ENCODE results near the gene ST6GALNAC4.

Gene ST6GALNAC4

GRCh38 chr9:127928676-127929624 lies 12.1 kb upstream of the ST6GALNAC4 start:
- no peak for DNase-seq

GRCh38 chr9:127927988-127928675 lies 11.3 kb upstream of the ST6GALNAC4 start:
- DNase-seq: no peak

GRCh38 chr9:127927201-127927987 lies 10.6 kb upstream of the ST6GALNAC4 start:
- no peak for DNase-seq

- no peak for DNase-seq
These were observed 10.0 kb upstream of the ST6GALNAC4 start for GRCh38 chr9:127926906-127927200.

- no peak for DNase-seq
These were observed 9.4 kb upstream of the ST6GALNAC4 start for GRCh38 chr9:127925959-127926905.

GRCh38 chr9:127924736-127925444 lies 8.0 kb upstream of the ST6GALNAC4 start:
- no peak for DNase-seq

- DNase-seq: no peak
These were observed 6.9 kb upstream of the ST6GALNAC4 start for GRCh38 chr9:127923771-127924170.

GRCh38 chr9:127923046-127923445 lies 6.2 kb upstream of the ST6GALNAC4 start:
- DNase-seq: no peak

- DNase-seq: peak; percentile 16 to 50
These were observed 4.8 kb upstream of the ST6GALNAC4 start for GRCh38 chr9:127921557-127922120.

GRCh38 chr9:127920794-127921193 lies 4.0 kb upstream of the ST6GALNAC4 start:
- DNase-seq: no peak

- DNase-seq: peak; percentile 63 to 79
These were observed 2.5 kb upstream of the ST6GALNAC4 start for GRCh38 chr9:127919253-127919815.

- no peak for DNase-seq
These were observed 1.6 kb upstream of the ST6GALNAC4 start for GRCh38 chr9:127918183-127919107.

GRCh38 chr9:127917603-127918002 lies 762 bp upstream of the ST6GALNAC4 start:
- DNase-seq: no peak

GRCh38 chr9:127915801-127916719 lies 781 bp downstream of the ST6GALNAC4 start:
- DNase-seq: no peak

GRCh38 chr9:127915325-127915752 lies 1.5 kb downstream of the ST6GALNAC4 start:
- no peak for DNase-seq

GRCh38 chr9:127913682-127914081 lies 3.2 kb downstream of the ST6GALNAC4 start:
- DNase-seq: no peak

GRCh38 chr9:127912882-127913281 lies 4.0 kb downstream of the ST6GALNAC4 start:
- DNase-seq: no peak

- no peak for DNase-seq
These were observed 4.5 kb downstream of the ST6GALNAC4 start for GRCh38 chr9:127912296-127912695.

Data from AML-193 (cell line).